ENCODE measurements around the gene CA12. TPM values are rescaled to one million over a fixed set of nuclear protein-coding genes. Genes with fewer than 3 reads are reported as not detected.
"Not testable (repeated sequence)": the region's sequence is repeated elsewhere in the genome, so short reads cannot be mapped to it uniquely, and the experiment has no call there.

CA12 gene
- 0.28 TPM for total RNA-seq

DNA sequence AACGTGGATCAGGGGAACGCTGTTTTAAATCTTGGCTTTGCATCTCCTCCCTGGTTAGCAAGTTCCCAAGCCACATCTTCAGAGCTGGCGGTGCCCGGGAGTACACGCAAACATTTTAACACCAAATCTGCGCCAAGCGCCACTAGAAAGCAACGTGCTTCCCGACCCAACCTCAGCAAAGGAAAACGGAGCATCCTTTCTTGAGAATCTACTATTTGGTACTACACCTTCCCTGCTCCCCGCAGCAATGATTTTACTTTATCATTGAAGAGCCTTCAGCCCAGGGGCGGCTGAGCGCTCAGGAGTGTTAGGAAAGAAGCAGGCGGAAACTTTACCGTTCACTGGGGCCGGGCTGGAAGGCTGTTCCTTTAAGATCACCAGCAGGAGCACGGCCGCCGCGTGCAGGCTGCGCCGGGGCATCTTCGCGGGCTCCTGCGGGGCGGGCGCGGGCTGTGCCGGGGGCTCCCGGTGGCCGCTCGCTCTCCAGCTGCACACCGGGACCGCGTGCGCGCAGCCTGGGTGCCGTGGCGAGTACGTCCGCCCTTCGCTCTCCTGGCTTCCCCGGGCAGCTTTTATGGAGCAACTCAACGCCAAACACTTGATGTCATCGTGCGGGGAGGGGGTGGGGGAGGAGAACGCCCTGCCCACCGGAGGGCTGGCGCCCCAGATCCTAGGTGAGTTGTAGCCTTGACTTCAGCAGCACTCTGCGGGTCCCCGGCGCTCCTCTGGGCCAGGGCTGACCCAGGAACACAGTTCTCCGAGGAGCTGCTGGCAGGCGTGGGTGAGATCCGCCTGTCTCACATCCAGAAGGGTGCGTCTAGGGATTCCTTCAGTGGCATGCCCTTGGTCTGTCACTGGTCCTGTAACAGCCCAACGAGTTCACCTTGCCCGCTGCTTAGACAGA lies at the start of gene CA12:
Gene CA12, minus strand, starts transcription at position 546 of the 904 bp plus-strand sequence. Its CDS starts 126 bp downstream, at position 420.
- ATAC-seq (peak; percentile 86), DNase-seq (ENCODE audit: low spot score) (peak; percentile 50)

DNA sequence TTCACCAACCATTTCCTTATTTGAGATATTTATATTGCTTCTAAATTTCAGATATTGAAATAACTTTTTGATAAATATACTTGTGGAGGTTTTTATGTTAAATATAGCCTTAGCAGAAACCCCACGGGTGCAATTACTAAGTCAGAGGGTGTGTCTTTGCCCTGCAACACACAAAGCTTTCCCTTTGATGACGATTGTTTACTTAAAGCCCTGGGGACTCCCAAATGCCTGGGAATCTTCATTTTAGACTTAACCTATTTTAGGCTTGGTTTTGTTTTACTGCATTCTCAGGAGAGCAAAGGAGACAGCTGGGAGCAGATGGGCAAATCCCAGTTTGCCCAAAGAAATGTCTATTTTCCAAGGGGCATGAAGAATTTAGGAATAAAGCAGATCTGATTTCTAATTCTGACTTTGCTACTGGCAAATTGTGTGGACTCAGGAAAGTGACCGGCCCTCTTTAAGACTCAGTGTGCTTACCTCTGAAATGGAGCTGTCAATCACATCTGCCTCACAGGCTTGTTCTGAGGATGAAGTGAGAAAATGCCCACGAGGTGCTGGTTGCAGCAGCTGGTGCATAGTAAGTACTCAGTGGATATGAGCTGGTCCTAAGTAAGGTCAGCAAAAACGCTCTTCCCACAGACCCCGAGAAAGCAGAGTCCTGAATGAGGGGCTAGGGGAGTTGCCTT lies 49.3 kb upstream of the CA12 start:
- ATAC-seq = no peak
- DNase-seq (ENCODE audit: low spot score) = no peak

DNA sequence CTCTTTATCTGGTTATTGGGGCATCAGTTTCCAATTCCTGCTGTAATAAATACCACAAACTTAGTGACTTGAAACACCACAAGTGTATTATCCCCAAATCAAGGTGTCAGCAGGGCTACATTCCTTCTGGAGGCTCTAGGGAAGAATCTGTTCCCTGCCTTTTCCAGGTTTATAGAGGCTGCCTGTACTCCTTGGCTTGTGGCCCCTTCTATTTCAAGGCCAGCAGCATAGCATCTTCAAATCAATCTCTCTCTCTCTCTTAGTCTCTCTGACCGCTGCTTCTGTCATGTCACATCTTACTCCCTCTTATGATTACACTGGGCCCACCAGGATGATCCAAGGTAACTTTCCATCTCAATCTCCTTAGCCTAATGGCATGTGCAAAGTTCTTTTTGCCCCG lies 44.9 kb upstream of the CA12 start:
- DNase-seq (ENCODE audit: low spot score) (no peak), ATAC-seq (no peak)

DNA sequence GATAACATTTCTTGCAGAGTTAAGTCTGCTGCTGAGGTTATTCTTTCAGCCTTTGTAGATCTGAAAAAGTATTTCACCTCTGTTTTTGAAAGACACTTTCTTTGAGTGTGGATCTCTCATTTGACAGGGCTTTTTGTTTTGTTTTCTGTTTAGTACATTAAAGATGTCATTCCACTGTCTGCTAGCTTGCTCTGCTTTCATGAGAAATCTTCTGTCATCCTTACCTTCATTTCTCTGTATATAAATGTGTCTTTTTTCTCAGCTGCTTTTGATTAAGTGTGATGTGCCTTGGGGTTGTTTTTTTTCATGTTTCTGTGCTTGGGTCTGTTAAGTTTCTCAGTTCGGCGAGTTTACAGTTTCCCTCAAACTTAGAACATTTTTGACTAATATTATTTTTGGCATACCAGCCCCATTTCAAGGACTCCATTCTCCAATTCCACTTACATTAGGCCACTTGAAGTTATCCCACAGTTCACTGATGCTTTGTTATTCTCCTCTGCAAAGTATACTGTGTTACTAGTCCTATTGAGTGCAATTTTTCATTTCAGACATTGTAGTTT lies 43.9 kb upstream of the CA12 start:
- ATAC-seq = no peak
- no peak for DNase-seq (ENCODE audit: low spot score)

DNA sequence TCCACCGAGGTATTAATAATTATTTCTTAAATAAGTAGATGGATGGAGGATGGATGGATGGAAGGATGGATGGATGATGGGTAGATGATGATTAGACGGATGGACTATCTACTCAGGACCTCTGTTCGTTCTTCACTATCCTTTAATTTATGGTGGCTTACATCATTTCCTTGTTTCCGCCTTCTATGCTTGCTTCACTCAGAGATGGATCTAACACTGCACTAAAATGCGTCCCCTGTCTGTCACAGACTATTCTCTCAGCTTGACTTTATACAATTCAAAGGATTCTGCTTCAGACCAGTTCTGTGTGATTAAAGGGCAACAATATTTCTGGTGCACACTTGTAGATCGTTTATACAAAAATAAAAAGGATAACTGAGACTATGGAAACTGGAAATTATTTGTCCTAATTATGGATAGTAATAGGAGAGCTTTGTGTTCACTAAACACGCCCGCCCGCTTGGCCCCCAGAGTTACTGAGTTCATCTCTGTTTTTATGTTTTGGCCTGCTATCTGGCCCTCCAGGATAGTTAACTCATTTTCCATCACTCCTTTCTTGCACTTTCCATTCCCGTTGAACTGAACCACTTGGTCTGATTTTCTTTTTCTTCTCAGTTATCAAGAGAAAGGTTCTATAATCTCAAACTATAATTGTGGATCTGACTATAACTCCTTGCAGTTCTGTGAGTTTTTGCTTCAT lies 41.4 kb upstream of the CA12 start:
- DNase-seq (ENCODE audit: low spot score) = no peak
- ATAC-seq = no peak

DNA sequence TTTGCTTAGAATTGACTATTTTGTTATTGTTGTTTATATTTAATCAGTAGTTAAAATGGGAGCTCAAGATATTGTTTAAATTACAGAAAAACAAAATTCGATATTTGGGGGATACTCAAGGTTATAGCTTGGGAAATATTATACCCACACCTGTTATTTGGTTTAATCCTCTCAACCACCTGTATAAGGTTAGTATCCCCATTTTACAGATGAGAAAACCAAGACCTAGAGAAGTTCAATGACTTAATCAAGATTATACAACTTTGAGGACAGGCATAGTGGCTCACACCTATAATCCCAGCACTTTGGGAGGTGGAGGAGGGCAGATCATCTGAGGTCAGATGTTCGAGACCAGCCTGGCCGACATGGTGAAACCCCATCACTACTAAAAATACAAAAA lies 39.8 kb upstream of the CA12 start:
- ATAC-seq (no peak), DNase-seq (ENCODE audit: low spot score) (no peak)

DNA sequence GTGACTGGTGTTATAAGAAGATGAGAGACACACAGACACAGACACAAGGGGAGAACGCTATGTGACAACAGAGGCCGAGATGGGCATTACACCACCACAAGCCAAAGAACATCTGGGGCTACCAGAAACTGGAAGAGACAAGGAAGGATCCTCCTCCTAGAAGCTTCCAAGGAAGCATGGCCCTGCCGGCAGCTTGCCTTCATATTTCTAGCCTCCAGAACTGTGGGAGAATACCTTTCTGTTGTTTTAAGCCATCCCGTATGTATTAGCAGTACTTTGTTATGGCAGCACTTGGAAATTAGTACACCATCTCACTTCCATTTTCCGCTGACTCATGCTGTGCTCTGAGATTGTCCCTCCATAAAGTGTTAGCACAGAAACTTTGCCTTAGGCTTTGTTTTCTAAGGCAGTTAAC lies 38.7 kb upstream of the CA12 start:
- ATAC-seq = no peak
- DNase-seq (ENCODE audit: low spot score) = no peak

DNA sequence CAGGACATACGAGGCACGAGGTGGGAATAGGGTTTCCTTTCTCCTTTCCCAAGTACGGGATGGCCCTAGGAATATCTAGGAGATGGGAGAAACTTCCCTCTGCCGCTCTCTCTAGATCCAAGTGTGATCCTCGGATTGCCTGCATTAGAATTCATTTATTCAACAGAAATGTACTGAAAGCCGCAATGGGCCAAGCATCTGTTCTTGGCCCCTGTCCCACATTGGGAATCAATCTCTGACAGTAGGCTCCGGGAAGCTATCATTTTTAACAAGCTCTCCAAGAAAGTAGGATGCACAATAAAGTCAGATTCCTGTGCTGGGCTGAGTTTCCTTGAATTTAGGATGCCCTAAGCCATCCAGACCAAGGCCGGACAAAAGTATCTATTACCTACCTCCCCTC lies 37.2 kb upstream of the CA12 start:
- DNase-seq (ENCODE audit: low spot score) = no peak
- no peak for ATAC-seq

DNA sequence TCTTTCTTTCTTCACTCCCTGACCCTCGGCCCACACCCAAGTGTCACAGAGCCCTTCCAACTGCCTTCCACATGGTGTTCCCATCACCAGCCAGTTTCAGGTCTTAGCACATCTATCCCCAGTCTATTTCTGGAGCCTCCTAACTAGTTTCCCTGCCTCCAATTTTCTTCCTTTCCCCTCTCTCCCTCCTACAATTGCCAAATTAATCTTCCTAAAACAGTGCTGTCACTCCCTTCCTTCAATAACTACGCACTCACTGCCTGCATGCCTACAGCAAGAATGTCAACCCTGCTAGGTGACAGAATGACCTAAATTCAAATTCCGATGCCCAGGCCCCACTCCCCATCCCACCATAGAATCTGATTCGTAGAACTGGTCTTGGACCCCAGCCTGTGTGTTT lies 36.1 kb upstream of the CA12 start:
- no peak for ATAC-seq
- no peak for DNase-seq (ENCODE audit: low spot score)

DNA sequence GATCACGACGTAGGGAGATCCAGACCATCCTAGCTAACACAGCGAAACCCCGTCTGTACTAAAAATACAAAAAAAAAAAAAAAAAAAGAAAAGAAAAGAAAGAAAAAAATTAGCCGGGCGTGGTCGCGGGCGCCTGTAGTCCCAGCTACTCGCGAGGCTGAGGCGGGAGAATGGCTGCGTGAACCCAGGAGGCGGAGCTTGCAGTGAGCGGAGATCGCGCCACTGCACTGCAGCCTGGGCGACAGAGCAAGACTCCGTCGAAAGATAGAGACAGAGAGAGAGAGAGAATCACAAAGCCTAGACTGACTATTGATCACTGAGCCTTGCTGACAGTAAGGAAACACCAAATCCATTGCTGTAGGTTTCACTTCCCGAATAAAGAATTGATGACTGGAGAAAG lies 35.6 kb upstream of the CA12 start:
- DNase-seq (ENCODE audit: low spot score); ATAC-seq: not testable (repeated sequence)

DNA sequence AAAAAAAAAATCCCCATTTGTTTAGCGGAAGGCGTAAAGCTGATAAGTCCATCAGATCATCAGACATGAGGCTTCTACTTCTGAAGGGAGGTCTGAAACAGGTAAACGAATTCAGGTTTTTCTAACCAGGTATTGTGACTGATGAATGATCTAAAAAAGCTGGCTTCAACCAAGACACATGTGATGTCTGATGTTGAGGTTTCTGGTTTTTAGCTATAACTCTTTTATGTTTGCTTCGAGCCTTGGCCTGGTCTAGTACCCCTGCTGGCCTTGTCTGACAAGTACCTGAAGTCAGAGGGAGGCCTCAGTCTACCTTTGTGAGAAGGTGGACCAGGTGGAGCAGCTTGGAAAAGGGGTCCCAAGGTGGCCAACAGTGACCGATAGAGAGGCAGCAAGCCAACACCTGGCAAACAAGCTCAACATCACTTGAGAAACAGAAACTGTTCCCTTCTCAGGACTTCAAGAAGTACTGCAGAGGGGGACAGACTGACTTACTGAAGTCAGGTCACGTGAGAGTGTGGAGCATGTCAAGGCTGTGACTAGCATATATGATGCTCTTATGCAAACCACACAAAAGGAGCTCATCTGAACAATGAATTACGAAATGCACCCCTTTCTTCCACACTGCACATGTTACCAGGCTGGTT lies 33.0 kb upstream of the CA12 start:
- ATAC-seq (no peak), DNase-seq (ENCODE audit: low spot score) (no peak)

DNA sequence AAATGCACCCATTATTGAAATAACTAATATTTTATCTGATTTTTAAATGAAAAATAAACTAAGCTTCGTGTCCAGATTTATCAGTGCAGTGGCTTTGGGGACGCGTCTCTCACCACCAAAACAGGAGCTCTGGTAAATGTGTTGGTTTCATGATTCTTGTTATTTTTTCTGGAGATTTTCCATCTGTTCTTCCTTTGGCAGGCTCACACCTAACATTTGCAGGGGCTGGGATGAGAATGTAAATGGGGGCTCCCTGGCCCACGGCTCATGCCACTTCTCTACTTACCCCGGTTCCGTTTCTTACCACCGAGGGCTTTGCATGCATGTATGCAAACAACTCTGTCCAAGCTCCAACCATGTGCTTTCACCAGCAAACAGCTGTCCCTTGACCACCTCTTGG lies 30.9 kb upstream of the CA12 start:
- DNase-seq (ENCODE audit: low spot score) (no peak), ATAC-seq (no peak)

DNA sequence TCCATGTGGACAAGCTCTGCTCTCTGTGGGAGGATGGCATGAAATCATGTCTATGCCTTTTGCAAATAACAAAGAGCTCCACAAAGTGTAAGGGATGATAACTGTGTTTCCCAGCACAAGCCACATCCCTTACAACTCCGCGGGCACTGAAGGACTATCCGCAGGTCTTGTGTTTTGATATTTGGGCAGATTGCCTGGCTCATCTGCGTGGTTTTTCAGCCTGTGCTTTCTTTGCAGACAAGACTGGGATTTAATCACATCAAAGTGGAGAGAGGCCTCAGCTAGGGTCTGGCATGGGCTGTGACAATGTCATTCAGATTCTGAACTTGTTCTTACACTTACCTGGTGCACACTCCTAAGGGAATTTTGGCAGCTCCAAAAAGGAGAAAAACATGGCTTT lies 30.2 kb upstream of the CA12 start:
- no peak for ATAC-seq

DNA sequence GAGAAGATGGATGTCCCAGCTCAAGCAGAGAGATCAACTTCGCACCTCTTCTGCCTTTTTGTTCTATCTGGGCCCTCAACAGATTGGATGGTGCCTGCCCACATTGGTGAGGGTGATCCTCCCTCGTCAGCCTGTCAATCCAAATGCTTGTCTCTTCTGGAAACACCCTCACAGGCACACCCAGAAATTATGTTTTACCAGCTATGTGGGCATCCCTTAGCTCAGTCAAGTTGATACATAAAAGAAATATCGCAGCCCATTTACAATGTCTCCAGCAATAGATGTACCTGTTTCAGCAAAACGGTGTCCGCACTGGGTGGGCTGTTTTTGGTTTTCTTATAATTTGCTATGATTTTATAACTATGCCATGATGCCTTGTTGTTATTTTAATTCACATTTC lies 27.5 kb upstream of the CA12 start:
- DNase-seq (ENCODE audit: low spot score) = no peak
- no peak for ATAC-seq

More for the DNA sequence above, 30.2 kb upstream of the CA12 start:
- no peak for DNase-seq (ENCODE audit: low spot score)

DNA sequence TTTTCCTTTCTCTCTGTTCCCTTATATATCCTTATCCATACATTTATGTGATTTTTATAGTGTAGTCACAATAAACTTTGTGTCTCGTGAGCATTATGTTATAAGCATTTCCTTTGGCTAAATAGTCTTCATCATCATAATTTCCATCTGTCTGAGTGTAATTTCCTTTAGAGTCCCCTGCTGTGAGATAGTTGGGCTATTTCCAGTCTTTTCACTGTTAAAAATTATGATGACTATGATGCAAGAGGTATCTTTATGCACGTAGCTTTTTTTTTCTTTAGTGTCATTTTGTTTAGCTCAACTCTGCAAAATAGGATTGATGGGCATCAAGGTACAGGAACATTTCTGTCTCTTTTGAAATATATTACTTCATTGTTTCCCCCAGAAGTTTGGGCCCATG lies 26.9 kb upstream of the CA12 start:
- ATAC-seq (no peak), DNase-seq (ENCODE audit: low spot score) (no peak)

DNA sequence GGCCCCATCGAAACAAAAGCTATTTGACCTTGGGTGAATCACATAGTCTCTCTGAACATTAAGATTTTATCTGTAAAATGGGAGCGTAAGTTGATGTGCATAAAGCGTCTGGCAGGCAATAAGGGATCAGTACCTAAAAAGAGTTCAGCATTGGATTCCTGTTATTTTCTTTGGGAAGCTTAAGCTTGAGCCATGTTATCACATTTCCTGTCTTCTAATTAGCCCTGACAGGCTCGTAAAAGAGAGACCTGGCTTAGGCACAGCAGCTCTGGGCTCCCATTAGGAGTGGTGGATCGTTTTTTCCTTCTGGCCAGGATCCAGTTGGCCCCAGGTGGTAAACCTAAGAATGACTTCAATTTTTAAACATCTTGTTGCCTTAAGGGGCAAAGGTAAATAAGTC lies 26.0 kb upstream of the CA12 start:
- ATAC-seq = no peak

DNA sequence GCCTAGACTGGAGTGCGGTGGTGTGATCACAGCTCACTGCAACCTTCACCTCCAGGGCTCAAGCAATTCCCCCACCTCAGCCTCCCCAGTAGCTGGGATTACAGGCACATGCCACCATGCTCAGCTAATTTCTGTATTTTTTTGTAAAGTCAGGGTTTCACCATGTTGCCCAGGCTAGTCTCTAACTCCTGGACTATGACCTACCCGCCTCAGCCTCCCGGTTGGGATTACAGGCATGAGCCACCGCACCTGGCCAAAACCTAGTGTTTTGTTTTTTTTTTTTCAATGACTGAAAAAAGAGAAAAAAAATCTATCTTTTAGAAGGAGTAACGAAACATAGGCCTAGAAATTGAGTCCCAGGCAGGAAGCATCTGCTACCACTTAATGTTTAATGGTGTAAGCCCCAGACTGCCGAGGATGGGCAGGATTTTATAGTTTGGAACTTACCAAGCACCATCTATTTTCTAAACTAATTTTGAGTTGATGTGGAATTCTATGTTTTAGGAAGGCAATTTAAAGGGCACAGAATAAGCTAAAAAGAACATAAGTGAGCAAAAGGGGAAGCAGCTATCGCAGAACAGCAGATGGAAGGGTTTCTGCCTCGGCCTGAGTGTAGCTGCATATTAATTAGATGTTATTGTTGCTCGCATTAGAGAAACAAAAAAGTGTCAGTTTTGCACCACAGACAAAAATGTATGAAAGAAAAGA lies 24.2 kb upstream of the CA12 start:
- DNase-seq (ENCODE audit: low spot score) (no peak), ATAC-seq (peak; percentile 78)

More for the DNA sequence above, 26.0 kb upstream of the CA12 start:
- no peak for DNase-seq (ENCODE audit: low spot score)

DNA sequence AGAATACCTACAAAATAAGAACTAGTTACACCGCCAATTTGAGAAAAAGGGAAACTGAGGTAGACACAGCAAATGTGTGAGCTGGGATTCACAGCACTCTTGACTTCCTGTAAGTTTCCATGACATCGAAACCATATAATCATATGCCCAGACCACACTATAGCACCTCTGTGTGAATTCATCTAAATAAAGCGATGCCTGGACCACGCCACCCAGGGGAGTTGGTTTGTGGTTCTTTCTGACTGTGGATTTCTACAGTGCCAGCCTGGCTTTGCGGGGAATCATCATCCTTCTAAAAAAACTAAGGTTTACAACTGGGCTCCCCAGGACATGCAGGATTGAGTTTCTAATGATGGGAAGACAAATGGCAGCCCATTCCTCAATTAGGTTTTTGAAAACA lies 23.5 kb upstream of the CA12 start:
- ATAC-seq = no peak
- no peak for DNase-seq (ENCODE audit: low spot score)

DNA sequence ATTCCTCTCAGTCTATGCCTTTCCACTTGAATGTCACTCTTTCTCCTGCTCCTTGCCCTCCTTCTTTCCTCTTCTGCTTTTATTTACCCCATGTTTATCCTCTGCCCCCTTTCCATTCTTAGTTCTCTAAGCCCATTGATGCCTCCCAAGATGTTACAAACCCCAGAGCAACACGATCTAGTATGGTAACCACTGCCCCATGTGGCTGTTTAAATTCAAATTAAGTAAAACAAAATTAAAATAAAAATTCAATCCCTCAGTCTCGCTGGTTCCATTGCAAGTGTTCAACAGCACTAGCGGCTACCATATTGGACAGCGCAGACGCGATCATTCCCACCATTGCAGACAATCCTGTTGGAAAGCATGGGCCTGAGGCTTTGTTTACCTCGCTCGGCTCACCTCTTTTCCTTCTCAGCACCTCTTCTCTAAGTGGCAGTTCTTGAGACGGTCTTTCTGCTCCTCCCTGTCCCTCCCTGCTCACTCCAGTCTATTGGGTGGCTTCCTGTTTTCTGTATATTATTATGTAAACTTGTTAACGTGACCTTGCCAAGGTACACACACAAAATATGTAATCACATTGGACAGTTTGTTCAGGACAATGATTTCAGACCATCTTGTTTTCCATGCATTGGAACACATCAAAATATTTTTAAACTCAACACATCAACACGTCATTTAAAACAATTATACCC lies 21.8 kb upstream of the CA12 start:
- ATAC-seq (no peak), DNase-seq (ENCODE audit: low spot score) (no peak)
